Choroid plexus epithelial cell (primary cell): ENCODE data around the gene SLC6A3.

Experiments
- DNase-seq: peaks from one replicate; pipeline ENCODE4 v3.0.0-alpha.2; 2010; ENCODE audit warnings: low read depth
- H3K4me3 ChIP-seq: 2 replicates; pipeline ENCODE4 v1.5.1; 2011; ENCODE audit warnings: low read depth, mild to moderate bottlenecking, control low read depth, low read length, moderate library complexity
- TF ChIP-seq, protein P1 (sequence below): conservative IDR thresholded peaks from 2 replicates; pipeline ENCODE4 v1.5.1; 2011; ENCODE audit warnings: low read depth, mild to moderate bottlenecking, control low read depth, inconsistent platforms, low read length, moderate library complexity

The SLC6A3 gene

GRCh38 chr5:1385395-1386273, 59.6 kb downstream of the SLC6A3 start:
- peak; percentile 31 for DNase-seq
- TF ChIP-seq, protein P1, sequence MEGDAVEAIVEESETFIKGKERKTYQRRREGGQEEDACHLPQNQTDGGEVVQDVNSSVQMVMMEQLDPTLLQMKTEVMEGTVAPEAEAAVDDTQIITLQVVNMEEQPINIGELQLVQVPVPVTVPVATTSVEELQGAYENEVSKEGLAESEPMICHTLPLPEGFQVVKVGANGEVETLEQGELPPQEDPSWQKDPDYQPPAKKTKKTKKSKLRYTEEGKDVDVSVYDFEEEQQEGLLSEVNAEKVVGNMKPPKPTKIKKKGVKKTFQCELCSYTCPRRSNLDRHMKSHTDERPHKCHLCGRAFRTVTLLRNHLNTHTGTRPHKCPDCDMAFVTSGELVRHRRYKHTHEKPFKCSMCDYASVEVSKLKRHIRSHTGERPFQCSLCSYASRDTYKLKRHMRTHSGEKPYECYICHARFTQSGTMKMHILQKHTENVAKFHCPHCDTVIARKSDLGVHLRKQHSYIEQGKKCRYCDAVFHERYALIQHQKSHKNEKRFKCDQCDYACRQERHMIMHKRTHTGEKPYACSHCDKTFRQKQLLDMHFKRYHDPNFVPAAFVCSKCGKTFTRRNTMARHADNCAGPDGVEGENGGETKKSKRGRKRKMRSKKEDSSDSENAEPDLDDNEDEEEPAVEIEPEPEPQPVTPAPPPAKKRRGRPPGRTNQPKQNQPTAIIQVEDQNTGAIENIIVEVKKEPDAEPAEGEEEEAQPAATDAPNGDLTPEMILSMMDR, result no peak
- H3K4me3 ChIP-seq, result peak overlapping the region; percentile 51

DNA sequence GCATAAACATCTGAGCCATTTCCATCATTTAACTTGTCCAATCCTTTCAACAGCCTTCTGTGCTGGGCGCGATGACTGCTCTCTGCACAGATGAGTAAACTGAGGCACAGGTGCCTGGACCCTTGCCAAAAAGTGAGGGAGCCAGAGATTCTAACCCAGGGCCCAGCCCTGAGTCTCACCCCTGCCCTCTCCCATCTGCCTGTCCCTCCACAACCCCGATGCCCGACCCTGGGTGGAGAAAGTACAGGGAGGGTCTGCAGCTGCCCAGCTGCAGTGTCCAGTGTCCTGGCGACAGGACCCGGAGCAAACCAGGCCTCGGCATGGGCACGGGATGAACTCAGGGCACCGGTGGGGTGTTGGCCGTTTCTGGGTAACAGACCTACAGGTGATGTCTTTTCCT, 60.7 kb downstream of the SLC6A3 start:
- TF ChIP-seq, protein P1, result no peak
- no peak for DNase-seq
- H3K4me3 ChIP-seq, result no peak overlapping the region

- H3K4me3 ChIP-seq, result no peak overlapping the region
- TF ChIP-seq, protein P1, result no peak
- DNase-seq, result no peak
Observed at GRCh38 chr5:1383886-1384401, 61.3 kb downstream of the SLC6A3 start.

DNA sequence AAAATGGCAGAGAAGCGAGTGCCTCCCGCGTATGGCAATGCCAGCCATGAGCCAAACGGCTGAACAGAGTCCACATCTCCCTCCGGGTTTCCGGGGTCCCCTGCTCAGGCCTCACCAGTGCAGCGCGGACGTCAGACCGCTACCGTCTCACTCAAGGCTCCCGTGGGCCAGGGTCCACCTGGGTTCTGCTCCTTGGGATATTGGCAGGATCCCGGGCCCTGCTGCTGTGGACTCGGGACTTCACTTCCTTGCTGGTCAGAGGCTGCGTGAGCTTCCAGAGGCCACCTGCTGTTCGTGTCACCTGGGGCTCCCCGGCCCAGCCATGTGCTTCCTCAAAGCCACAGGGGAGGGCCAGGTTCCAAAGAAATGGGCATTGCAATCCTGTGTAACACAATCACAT, 61.9 kb downstream of the SLC6A3 start:
- DNase-seq, result no peak
- TF ChIP-seq, protein P1, result no peak
- no peak overlapping the region for H3K4me3 ChIP-seq

DNA sequence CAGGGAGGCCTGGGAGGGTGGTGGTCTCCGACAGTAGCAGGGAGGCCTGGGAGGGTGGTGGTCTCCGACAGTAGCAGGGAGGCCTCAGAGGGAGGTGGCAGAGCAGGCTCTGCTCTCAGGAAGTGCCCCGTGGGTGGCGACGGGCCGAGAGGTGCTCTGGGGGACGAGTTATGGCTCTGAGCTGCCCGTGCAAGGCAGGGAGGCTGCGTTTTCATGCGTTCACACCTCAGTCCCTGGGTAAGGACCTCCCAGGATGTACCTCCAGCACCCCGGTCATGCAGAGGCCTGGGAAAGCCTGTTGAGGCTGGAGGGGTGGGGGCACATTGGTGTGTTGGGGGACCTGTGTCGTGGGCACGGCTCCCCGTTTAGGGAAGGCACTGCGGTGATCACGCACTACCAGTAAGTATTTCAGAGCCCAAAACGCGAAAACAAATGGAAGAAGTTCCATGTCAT, 63.0 kb downstream of the SLC6A3 start:
- no peak overlapping the region for H3K4me3 ChIP-seq
- DNase-seq, result no peak
- TF ChIP-seq, protein P1, result no peak

GRCh38 chr5:1381370-1382247, 63.6 kb downstream of the SLC6A3 start:
- TF ChIP-seq, protein P1, result no peak
- H3K4me3 ChIP-seq, result no peak overlapping the region
- DNase-seq, result no peak
